B cell (primary cell): ENCODE results near the gene ALG9.

Source experiments
- EZH2 ChIP-seq: IDR thresholded peaks from 2 replicates; pipeline ENCODE4 v1.6.1; 2012; ENCODE audit warnings: borderline replicate concordance, low read depth, mild to moderate bottlenecking, moderate library complexity, low read length; ENCODE audit not compliant: insufficient read depth, poor library complexity, severe bottlenecking
- TF ChIP-seq, protein P1 (sequence below): fragments of 200-600 bp; IDR thresholded peaks from one replicate; pipeline ENCODE4 v1.8.0; 2022; ENCODE audit warnings: antibody characterized with exemption, mild to moderate bottlenecking

DNA sequence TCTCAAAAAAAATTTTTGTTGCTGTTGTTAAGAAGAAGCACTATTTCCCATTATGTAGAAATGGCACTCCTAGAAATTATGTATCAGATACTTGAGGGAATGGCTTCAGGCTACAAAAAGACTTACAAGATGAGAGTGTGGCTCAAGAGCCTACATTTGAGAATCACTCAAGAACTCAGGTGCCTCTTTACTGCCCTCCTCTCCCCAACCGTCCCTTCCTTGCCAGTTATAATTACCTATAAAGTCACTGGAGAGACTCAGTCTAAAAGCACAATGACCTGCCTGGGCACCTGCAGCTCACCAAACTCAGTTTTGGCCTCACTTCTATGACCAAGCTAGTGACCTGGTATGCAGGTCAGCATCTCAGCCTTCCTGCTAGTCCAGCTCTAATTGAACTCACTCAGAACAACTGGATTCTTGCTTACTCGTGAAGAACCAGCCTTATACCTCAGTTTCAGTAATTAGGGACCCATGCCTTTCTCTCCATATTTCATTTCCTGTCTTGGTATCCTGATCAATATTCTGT is 63.3 kb downstream of the ALG9 start:
- TF ChIP-seq EZH2 = no peak
- TF ChIP-seq, protein P1, sequence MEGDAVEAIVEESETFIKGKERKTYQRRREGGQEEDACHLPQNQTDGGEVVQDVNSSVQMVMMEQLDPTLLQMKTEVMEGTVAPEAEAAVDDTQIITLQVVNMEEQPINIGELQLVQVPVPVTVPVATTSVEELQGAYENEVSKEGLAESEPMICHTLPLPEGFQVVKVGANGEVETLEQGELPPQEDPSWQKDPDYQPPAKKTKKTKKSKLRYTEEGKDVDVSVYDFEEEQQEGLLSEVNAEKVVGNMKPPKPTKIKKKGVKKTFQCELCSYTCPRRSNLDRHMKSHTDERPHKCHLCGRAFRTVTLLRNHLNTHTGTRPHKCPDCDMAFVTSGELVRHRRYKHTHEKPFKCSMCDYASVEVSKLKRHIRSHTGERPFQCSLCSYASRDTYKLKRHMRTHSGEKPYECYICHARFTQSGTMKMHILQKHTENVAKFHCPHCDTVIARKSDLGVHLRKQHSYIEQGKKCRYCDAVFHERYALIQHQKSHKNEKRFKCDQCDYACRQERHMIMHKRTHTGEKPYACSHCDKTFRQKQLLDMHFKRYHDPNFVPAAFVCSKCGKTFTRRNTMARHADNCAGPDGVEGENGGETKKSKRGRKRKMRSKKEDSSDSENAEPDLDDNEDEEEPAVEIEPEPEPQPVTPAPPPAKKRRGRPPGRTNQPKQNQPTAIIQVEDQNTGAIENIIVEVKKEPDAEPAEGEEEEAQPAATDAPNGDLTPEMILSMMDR = no peak
